GM13977 (cell line): ENCODE results near the gene ARTN.

Source experiments
- DNase-seq: peaks from one replicate; pipeline ENCODE4 v3.0.0; 2012; ENCODE audit warnings: low spot score
- in situ Hi-C: fragments of 300-500 bp; cut with MboI; formaldehyde crosslinking; loops from one replicate; pipeline ENCODE4 v1.12.0; 2022; ENCODE audit warnings: low sequenced_read_pairs, low pct_unique_long_range_greater_than_20kb, mixed read lengths, inconsistent platforms; ENCODE audit not compliant: unreplicated experiment
- TF ChIP-seq, protein P1 (sequence below): IDR thresholded peaks from 2 replicates; pipeline ENCODE4 v1.5.1; 2012; ENCODE audit warnings: mild to moderate bottlenecking, control low read depth; ENCODE audit not compliant: insufficient read depth; ENCODE audit errors: extremely low read depth, missing control alignments

ARTN gene

DNA sequence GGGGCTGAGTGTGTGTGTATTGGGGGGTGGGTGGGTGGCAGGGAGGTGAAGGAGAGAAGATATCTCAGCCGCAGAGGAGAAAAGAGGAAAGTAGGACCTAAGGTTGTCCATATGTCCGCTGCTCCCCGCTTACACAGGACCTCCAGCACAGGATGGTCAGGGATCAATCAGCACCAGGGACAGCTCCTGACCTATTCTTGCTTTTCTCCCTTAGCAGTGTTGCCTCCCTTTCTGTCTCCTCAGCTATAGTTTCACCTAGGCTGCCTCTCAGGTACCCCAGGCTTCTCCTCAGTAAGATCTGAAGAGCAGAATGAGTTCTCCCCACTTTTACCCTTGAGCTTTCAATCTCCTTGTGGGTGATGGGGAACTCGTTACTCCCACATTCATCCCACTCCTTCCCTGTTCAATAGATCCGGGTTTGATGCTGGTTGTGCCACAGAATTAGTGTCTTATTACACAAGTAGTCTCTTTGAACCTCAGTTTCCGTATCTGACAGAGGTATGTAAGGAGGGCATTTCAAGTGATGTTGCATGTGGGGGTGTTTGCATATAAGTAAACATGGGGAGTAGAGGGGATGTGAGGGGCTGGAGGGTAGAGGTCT, 34.8 kb downstream of the ARTN start:
- in situ Hi-C loops, result no loop called here
- no peak for DNase-seq
- TF ChIP-seq, protein P1, sequence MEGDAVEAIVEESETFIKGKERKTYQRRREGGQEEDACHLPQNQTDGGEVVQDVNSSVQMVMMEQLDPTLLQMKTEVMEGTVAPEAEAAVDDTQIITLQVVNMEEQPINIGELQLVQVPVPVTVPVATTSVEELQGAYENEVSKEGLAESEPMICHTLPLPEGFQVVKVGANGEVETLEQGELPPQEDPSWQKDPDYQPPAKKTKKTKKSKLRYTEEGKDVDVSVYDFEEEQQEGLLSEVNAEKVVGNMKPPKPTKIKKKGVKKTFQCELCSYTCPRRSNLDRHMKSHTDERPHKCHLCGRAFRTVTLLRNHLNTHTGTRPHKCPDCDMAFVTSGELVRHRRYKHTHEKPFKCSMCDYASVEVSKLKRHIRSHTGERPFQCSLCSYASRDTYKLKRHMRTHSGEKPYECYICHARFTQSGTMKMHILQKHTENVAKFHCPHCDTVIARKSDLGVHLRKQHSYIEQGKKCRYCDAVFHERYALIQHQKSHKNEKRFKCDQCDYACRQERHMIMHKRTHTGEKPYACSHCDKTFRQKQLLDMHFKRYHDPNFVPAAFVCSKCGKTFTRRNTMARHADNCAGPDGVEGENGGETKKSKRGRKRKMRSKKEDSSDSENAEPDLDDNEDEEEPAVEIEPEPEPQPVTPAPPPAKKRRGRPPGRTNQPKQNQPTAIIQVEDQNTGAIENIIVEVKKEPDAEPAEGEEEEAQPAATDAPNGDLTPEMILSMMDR, result no peak

- TF ChIP-seq, protein P1, result no peak
- no peak for DNase-seq
- in situ Hi-C loops, result no loop called here
Measured at GRCh38 chr1:43969416-43969745, 35.8 kb downstream of the ARTN start.

DNA sequence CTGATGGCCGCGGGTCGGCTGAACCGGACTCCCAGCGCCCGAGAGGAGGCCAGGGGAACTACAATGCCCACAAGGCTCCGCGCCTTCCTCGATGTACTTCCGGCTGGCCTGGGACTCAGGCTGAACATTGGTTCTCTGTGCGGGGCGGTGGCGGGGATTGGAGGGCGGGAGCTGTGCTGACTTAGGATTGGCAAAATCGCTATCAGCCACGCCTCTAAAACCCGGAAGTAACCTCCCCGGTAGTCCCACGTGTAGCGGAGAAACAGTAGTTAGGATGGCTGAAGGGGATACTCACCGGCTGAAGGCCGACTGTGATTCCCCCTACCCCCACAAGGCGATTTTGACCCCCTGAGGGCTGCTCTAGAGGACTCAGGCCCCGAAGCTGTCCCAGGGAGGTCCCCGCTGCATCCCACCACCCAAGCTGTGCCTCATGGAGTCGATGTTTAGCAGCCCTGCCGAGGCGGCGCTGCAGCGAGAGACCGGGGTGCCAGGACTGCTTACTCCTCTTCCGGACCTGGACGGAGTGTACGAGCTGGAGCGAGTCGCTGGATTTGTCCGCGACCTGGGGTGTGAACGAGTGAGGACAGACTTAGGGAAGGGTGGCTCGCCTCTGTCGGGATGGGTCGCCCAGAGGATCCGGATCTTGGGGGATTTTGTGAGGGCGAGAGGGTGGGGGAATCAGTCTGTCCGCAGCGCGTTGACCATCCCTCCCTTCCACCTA, 36.3 kb downstream of the ARTN start, which contains the start of gene DPH2:
TSS of gene DPH2 (plus strand) at position 265 of the 721 bp plus-strand sequence. CDS start at position 431, 166 bp downstream.
- TF ChIP-seq, protein P1, result no peak
- peak; percentile 98 for DNase-seq
- in situ Hi-C loops, result no loop called here

GRCh38 chr1:43970502-43970901, 36.9 kb downstream of the ARTN start:
- no peak for DNase-seq
- TF ChIP-seq, protein P1, result no peak
- in situ Hi-C loops, result no loop called here

GRCh38 chr1:43970911-43971310, 37.3 kb downstream of the ARTN start:
- DNase-seq, result no peak
- TF ChIP-seq, protein P1, result no peak
- in situ Hi-C loops, result no loop called here

DNA sequence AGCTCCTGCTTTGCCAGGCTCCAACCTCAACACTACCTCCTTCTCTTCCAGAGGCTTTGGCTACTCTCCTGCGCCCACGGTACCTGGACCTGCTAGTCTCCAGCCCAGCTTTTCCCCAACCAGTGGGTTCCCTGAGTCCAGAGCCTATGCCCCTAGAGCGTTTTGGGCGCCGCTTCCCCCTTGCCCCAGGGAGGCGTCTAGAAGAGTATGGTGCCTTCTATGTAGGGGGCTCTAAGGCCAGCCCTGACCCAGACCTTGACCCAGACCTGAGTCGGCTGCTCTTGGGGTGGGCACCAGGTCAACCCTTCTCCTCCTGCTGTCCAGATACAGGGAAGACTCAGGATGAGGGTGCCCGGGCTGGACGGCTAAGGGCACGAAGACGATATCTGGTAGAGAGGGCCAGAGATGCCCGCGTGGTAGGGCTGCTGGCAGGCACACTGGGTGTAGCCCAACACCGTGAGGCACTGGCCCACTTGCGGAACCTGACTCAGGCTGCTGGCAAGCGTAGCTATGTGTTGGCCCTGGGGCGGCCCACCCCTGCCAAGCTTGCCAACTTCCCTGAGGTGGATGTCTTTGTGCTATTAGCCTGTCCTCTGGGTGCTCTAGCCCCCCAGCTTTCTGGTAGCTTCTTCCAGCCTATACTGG, 37.9 kb downstream of the ARTN start:
- TF ChIP-seq, protein P1, result no peak
- DNase-seq, result no peak
- in situ Hi-C loops, result no loop called here
